ENCODE data around the gene PPFIBP2. TPM values are rescaled to one million over a fixed set of nuclear protein-coding genes. Genes with fewer than 3 reads are reported as not detected.
A peak's percentile ranks its signal among the peaks of the same experiment; 100 is the strongest.

The PPFIBP2 gene
- total RNA-seq, 2 experiments from 2014 or later, result 18.6 to 18.7 TPM

GRCh38 chr11:7666292-7666866 lies 152.6 kb downstream of the PPFIBP2 start:
- H3K9me3 Mint-ChIP-seq, result no peaks in the 10 kb centered on the region
- peaks cover 12% of the 10 kb centered on the region for H3K4me1 Mint-ChIP-seq
- no peak overlapping the region for H3K27ac Mint-ChIP-seq
- no peak overlapping the region for H3K4me3 Mint-ChIP-seq
- H3K36me3 Mint-ChIP-seq, result peaks cover 9% of the 10 kb centered on the region
- DNase-seq, result no peak
- no peaks in the 10 kb centered on the region for H3K27me3 Mint-ChIP-seq

DNA sequence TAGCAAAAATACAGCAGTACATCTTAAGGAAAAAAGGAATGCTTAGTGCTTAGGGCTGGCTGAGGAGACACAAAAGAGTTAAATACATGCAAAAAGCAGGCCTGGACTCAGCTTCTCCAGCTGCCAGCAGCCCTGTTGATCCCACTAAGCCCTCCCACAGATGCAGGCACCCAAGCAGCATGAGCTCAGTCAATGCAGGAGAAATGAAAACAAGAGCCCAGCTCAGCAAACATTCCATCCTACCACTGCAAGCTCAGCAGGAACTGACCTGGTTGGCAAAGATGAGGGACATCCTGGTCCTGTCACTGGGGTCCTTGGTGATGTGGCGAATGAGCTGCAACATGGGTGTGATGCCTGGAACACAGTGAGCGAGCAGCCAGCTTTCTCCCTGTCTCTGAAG lies 153.7 kb downstream of the PPFIBP2 start:
- Mint-ChIP-seq H3K4me1 (peaks cover 22% of the 10 kb centered on the region), H3K27me3 (peaks cover 4% of the 10 kb centered on the region), H3K9me3 (no peaks in the 10 kb centered on the region), H3K27ac (no peak overlapping the region), H3K36me3 (peaks cover 8% of the 10 kb centered on the region), H3K4me3 (no peak overlapping the region)
- DNase-seq, result no peak

- Mint-ChIP-seq H3K4me1 (peaks cover 22% of the 10 kb centered on the region), H3K36me3 (peaks cover 8% of the 10 kb centered on the region), H3K9me3 (no peaks in the 10 kb centered on the region), H3K27me3 (peaks cover 8% of the 10 kb centered on the region), H3K4me3 (no peak overlapping the region), H3K27ac (no peak overlapping the region)
- no peak for DNase-seq
Measured at GRCh38 chr11:7668464-7668863, 154.7 kb downstream of the PPFIBP2 start.

GRCh38 chr11:7668911-7669310 lies 155.1 kb downstream of the PPFIBP2 start:
- no peak for DNase-seq
- Mint-ChIP-seq H3K9me3 (no peaks in the 10 kb centered on the region), H3K4me1 (peaks cover 23% of the 10 kb centered on the region), H3K4me3 (no peak overlapping the region), H3K27me3 (peaks cover 10% of the 10 kb centered on the region), H3K36me3 (peaks cover 7% of the 10 kb centered on the region), H3K27ac (no peak overlapping the region)

DNA sequence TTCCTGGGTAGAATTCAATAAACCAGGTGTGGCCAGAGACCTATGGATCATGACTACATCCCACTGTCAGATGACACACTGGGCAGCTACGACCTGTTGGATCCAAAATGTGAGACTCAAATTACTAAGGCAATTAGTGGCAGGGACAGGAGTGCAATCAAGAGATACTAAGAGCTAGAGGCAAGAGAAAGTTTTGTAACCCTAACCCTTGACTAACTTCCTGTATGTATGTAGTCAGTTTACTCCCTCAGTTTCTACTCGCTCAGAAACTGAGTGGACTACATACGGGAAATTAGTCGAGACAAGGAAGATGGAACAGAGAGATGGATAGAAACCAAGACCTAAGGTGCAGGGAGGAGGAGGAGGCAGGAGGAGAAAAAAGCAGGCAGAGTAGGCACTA lies 156.8 kb downstream of the PPFIBP2 start:
- Mint-ChIP-seq H3K9me3 (no peaks in the 10 kb centered on the region), H3K36me3 (no peaks in the 10 kb centered on the region), H3K27ac (no peak overlapping the region), H3K4me3 (no peak overlapping the region), H3K4me1 (peaks cover 27% of the 10 kb centered on the region), H3K27me3 (peaks cover 27% of the 10 kb centered on the region)
- no peak for DNase-seq

DNA sequence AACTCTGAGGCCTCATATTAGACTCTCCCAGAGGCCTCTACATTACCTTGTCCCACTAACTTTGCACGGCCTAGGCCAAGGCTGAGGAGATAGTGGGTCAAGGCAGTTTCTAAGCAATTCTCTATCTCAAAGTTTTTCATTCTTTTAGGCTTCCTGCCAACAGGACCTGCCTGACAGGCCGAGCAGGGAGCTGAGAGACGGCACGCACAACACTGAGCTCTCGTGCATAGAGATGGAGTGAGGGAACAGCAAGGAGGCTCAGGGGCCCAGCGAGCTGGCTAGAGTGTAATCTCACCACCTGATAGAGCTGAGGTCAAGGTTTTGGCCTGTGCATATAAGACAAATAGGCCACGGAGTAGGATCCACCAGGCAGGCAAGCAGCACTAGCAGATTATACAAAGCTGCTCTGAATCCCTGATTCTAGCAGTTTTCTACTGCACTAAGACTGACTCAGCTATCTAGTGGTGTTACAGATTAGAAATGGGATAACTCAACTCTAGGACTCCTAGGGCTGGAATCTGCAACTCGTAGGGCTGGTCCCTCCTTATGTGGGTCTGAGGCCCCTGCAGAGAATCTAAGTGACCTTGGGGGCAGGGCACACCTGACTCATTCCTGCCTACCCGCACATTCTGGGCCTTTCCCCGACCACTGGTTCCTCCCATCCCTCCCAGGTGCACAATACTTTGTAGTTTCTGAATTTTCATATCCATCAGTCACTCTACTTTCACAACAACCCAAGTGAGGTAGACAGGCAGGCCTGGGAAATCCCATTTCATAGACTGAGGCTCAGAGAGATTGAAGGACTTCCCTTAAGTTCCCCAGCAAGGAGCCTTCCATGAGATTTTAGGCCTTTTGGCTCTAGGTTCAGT lies 157.8 kb downstream of the PPFIBP2 start:
- peak overlapping the region; percentile 34 for H3K27ac Mint-ChIP-seq
- H3K27me3 Mint-ChIP-seq, result peaks cover 36% of the 10 kb centered on the region
- no peaks in the 10 kb centered on the region for H3K36me3 Mint-ChIP-seq
- peak; percentile 57 for DNase-seq
- no peaks in the 10 kb centered on the region for H3K9me3 Mint-ChIP-seq
- H3K4me3 Mint-ChIP-seq, result peak overlapping the region; percentile 27
- peaks cover 27% of the 10 kb centered on the region for H3K4me1 Mint-ChIP-seq

- Mint-ChIP-seq H3K4me1 (peaks cover 27% of the 10 kb centered on the region), H3K4me3 (peak overlapping the region; percentile 71), H3K27me3 (peaks cover 42% of the 10 kb centered on the region), H3K36me3 (peaks cover 1% of the 10 kb centered on the region), H3K27ac (peak overlapping the region; percentile 34), H3K9me3 (no peaks in the 10 kb centered on the region)
- no peak for DNase-seq
Measured at GRCh38 chr11:7672276-7672959, 158.6 kb downstream of the PPFIBP2 start.

DNA sequence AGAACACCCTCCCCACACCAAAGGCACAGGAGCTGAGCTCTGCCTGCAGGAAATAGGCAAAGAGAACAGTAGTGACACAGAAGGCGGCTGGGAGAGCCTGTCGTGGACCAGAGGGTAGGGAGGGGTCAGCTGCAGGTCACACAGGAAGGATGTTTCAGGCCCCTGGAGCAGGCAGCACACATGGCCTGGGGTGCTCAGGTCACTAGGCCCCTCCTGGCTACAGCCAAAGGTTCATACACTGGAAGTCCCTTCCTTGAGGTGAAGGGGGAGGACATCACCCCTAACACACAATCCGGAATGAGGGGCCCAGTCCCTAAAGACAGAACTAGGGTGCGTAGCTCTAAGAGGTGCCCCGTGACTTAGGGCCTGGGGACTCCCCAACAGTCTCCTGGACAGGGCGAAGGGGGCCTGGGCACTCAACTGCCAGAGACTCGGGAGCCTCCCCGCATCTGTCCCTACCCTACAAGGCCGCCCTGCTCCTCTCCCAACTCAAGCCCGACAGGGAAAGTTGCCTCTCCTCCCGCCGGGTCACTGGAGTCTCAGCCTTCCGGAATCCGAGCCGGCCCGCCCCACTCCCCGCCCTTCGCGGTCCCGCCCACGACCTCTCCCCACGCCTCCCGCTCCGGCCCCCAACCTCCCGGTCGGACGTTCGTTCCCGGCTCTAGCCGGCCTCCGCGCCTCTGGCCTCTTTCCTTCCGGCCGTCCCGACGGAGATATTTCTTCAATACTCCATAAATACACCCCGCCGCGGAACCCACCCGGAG lies 159.3 kb downstream of the PPFIBP2 start, which contains the start of gene CYB5R2:
Gene CYB5R2, minus strand, starts transcription at position 541 of the 764 bp plus-strand sequence. CDS start 675 bp downstream, outside the sequence.
- H3K9me3 Mint-ChIP-seq, result no peaks in the 10 kb centered on the region
- H3K27me3 Mint-ChIP-seq, result peaks cover 50% of the 10 kb centered on the region
- peak; percentile 24 for DNase-seq
- peaks cover 1% of the 10 kb centered on the region for H3K36me3 Mint-ChIP-seq
- peak within 1 kb of the TSS; percentile 76 for H3K4me3 Mint-ChIP-seq
- H3K27ac Mint-ChIP-seq, result no peak within 1 kb of the TSS
- H3K4me1 Mint-ChIP-seq, result peaks cover 23% of the 10 kb centered on the region

DNA sequence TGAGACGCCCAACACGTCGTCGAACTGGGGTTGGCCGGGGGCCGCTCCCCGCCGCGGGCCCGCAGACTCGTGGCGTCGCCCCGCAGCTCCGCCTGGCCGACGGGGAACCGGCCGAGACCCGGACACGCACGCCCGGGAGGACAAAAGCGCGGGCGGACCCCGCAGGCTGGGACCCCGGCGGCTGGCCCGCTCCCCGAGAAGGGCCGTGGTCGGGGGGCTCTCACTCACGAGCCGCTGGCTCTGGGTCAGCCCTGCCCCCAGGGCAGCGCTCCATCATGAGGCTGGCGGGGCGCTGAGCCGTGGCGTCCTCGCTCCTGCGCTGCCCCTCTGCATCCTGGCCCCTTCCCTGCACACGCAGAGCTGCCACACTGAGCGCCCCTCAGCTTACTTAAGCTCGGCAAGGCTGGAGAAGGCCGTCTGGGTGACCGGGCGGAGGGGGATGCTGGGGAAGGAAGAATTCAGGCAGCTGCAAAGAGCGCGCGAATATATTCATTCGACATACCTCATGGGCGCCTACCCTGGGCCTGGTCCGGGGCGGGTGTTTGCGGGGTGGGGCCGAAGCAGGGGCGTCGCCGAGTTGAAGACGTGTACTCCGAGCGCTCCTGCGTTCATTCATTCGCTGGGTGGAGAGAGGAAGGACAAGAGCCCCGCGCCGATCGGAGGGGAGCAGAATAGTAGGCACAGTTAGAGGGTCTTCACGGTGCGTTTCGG lies 160.1 kb downstream of the PPFIBP2 start:
- Mint-ChIP-seq H3K27me3 (peaks cover 54% of the 10 kb centered on the region), H3K9me3 (no peaks in the 10 kb centered on the region), H3K4me3 (peak overlapping the region; percentile 76), H3K36me3 (peaks cover 1% of the 10 kb centered on the region), H3K4me1 (peaks cover 23% of the 10 kb centered on the region), H3K27ac (no peak overlapping the region)
- peak; percentile 36 for DNase-seq

- Mint-ChIP-seq H3K4me1 (peaks cover 21% of the 10 kb centered on the region), H3K27me3 (peaks cover 67% of the 10 kb centered on the region), H3K9me3 (no peaks in the 10 kb centered on the region), H3K36me3 (peaks cover 4% of the 10 kb centered on the region), H3K4me3 (no peak overlapping the region), H3K27ac (no peak overlapping the region)
- DNase-seq, result no peak
Measured at GRCh38 chr11:7675631-7676030, 161.8 kb downstream of the PPFIBP2 start.

- Mint-ChIP-seq H3K4me1 (peaks cover 8% of the 10 kb centered on the region), H3K27ac (no peak overlapping the region), H3K27me3 (peaks cover 71% of the 10 kb centered on the region), H3K9me3 (no peaks in the 10 kb centered on the region), H3K4me3 (no peak overlapping the region), H3K36me3 (peaks cover 4% of the 10 kb centered on the region)
- DNase-seq, result no peak
Measured at GRCh38 chr11:7677071-7677470, 163.3 kb downstream of the PPFIBP2 start.

GRCh38 chr11:7677796-7678201 lies 164.0 kb downstream of the PPFIBP2 start:
- H3K4me3 Mint-ChIP-seq, result no peak overlapping the region
- H3K4me1 Mint-ChIP-seq, result peaks cover 5% of the 10 kb centered on the region
- DNase-seq, result no peak
- no peaks in the 10 kb centered on the region for H3K9me3 Mint-ChIP-seq
- H3K27ac Mint-ChIP-seq, result no peak overlapping the region
- peaks cover 4% of the 10 kb centered on the region for H3K36me3 Mint-ChIP-seq
- peaks cover 64% of the 10 kb centered on the region for H3K27me3 Mint-ChIP-seq

DNA sequence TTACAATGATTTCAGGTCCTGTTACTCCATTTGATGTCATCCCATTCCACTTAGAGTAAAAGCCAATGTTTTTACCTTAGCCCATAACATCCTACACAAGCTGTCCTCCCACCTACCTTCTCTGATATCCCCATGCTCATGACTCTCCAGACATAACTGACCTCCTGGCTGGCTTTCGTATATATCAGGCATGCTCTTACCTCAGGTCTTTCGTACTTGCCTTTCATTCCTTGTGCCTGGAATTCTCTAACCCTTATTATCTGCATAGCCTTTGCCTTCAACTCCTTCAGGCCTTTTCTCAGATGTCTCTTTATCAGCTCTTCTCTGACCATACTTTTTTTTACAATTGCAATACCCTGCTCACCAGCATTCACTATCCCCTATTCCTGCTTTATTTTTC lies 169.8 kb downstream of the PPFIBP2 start:
- Mint-ChIP-seq H3K9me3 (no peaks in the 10 kb centered on the region), H3K27ac (no peak overlapping the region), H3K4me3 (no peak overlapping the region), H3K36me3 (peaks cover 3% of the 10 kb centered on the region), H3K27me3 (peaks cover 27% of the 10 kb centered on the region), H3K4me1 (peaks cover 6% of the 10 kb centered on the region)
- no peak for DNase-seq

DNA sequence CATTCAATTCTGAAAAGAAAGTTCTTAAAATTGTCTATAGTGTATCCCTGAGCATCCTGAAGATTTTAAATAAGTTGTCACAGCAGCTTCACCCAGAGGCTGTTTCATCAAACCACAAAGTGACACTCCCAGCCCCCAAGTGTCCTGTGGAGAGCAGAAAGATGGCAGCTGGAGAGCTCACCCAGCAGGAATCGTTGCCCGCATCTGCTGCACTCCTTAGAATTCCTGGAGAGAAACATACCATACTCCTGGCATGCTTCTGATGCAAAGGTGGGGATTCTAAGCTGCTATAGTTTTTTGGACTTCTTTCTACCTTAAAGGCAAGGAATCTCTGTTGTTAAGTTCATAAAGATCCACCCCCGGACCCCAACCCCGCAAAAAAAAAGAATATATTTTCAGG lies 173.0 kb downstream of the PPFIBP2 start:
- H3K4me1 Mint-ChIP-seq, result peaks cover 15% of the 10 kb centered on the region
- H3K27me3 Mint-ChIP-seq, result peaks cover 12% of the 10 kb centered on the region
- DNase-seq, result no peak

More for the DNA sequence above, 173.0 kb downstream of the PPFIBP2 start:
- H3K4me3 Mint-ChIP-seq, result no peak overlapping the region
- no peaks in the 10 kb centered on the region for H3K9me3 Mint-ChIP-seq
- no peak overlapping the region for H3K27ac Mint-ChIP-seq
- no peaks in the 10 kb centered on the region for H3K36me3 Mint-ChIP-seq
